ENCODE measurements around the gene MPRIP. TPM values are rescaled to one million over a fixed set of nuclear protein-coding genes. Genes with fewer than 3 reads are reported as not detected.
"Not testable (repeated sequence)": the region's sequence is repeated elsewhere in the genome, so short reads cannot be mapped to it uniquely, and the experiment has no call there.

Gene MPRIP
- total and polyA plus RNA-seq, 8 donors: 80.2 to 518 (median 190) TPM

DNA sequence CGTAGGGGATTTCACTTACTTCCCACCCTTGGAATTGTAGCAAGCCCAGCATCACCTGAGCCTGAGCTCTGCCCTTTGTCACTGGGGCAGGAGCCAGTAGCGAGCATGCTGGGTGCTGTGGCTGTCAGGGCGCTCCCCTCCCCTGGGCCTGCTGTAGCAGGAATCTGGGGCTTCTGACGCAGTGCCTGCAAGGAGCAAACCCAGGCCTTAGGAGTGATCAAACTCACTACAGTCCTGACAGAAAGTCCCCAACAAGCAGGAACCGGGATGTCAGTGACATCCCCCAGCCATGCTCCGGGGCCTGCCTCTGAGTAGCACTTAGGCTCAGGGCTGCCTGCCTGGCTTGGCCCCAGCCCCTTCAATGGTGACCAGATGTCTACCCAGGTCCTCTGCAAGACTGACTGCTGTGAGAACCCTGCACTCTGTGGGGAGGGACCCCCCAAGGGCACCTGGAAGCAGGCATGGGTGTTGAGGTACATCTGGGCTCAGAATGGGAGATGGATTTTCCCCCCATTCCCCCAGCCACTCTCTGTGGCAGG lies 140.4 kb downstream of the MPRIP start:
- peak overlapping the region in 1 of 5 donors; percentile 14 for H3K27ac ChIP-seq
- 83 to 98% (median 95%) methylated on average over 1 to 6 of the region's 6 CpGs for WGBS, 5 donors
- no peaks in the 10 kb centered on the region for H3K27me3 ChIP-seq
- DNase-seq: no peak
- no peaks in the 10 kb centered on the region for H3K9me3 ChIP-seq
- TF ChIP-seq POLR2AphosphoS5 (IDR thresholded peaks at IDR 0.05) (no peak), POLR2A (IDR thresholded peaks at IDR 0.05) (no peak), EP300 (IDR thresholded peaks at IDR 0.05) (no peak)
- TF ChIP-seq, protein P1, sequence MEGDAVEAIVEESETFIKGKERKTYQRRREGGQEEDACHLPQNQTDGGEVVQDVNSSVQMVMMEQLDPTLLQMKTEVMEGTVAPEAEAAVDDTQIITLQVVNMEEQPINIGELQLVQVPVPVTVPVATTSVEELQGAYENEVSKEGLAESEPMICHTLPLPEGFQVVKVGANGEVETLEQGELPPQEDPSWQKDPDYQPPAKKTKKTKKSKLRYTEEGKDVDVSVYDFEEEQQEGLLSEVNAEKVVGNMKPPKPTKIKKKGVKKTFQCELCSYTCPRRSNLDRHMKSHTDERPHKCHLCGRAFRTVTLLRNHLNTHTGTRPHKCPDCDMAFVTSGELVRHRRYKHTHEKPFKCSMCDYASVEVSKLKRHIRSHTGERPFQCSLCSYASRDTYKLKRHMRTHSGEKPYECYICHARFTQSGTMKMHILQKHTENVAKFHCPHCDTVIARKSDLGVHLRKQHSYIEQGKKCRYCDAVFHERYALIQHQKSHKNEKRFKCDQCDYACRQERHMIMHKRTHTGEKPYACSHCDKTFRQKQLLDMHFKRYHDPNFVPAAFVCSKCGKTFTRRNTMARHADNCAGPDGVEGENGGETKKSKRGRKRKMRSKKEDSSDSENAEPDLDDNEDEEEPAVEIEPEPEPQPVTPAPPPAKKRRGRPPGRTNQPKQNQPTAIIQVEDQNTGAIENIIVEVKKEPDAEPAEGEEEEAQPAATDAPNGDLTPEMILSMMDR (IDR thresholded peaks at IDR 0.05): no peak
- peaks cover 53 to 95% (median 83%) of the 10 kb centered on the region in 4 donors for H3K36me3 ChIP-seq
- H3K4me1 ChIP-seq: peaks cover 8 to 37% (median 30%) of the 10 kb centered on the region in 4 donors
- no peak overlapping the region for H3K4me3 ChIP-seq
- intact Hi-C loops (cut with DNase I; ENCODE audit: low total_unique reads): no loop called here

DNA sequence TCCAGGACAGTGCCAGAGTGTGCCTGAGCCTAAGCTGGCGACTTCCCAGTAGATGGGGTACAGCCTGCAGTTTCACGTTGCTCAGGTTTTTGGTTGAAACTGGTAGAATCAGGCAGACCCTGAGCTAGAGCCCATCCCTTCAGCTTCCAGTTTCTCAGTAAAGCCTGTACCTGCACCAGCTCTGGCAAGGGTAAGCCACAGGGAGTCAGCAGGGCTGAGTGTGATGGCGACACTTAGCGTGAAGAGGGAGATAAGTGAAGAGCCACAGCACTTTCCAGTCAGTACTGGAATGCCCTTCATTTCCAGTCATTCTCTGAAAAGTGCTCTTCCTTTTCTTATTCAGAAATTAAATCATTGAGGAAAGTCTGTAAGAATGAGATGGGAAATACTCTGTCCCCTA lies 141.5 kb downstream of the MPRIP start:
- intact Hi-C loops (cut with DNase I; ENCODE audit: low total_unique reads): no loop called here
- H3K36me3 ChIP-seq: peaks cover 43 to 95% (median 83%) of the 10 kb centered on the region in 4 donors

DNA sequence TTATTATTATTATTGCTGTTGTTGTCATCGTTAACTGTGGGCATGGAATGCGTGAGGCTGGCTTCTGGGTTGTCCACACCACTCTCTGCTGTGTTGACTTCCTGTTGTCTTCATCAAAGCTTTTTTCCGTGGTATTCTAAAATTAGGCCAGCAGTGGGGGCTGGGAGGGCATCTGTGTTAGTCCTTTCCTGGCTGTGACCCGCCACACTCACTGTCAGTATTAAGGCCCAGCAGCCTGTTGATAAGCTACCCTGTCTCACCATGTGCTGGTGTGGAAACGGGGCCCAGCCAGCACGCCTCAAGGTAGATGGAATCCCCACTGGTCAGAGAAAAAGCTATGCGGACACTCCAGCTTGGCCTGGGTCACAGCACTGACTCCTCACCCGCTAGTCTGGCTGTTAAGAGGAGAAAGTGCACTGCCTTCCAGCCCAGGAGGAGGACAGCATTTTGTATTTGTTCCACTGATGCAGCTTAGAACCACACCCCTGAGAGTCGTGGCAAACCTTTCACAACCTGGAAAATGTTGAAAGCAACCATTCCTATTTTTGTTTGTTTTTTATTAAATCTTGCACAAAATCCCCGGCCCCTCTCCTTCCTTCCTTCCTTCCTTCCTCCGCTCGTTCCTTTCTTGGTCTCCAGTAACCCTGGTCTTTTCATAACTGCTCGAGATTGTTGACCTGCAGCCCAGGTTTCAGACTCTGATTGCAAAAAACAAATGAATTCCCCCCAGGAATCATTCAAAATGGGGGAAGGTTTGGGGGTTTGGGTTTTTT lies 142.9 kb downstream of the MPRIP start:
- H3K27ac ChIP-seq: peak overlapping the region in 3 of 5 donors; percentile 17 to 42 (median 31)
- H3K9me3 ChIP-seq; H3K4me3 ChIP-seq; H3K27me3 ChIP-seq; DNase-seq; intact Hi-C loops (cut with DNase I; ENCODE audit: low total_unique reads): not testable (repeated sequence)
- 62 to 72% (median 65%) methylated on average over 13 of the region's 13 CpGs for WGBS, 5 donors
- peaks cover 16 to 45% (median 35%) of the 10 kb centered on the region in 4 donors for H3K4me1 ChIP-seq
- peaks cover 29 to 93% (median 81%) of the 10 kb centered on the region in 4 donors for H3K36me3 ChIP-seq

More for the DNA sequence above, 141.5 kb downstream of the MPRIP start:
- 85 to 94% (median 90%) methylated on average over 4 of the region's 4 CpGs for WGBS, 5 donors
- H3K9me3 ChIP-seq: no peaks in the 10 kb centered on the region
- no peak for DNase-seq
- H3K27ac ChIP-seq: peak overlapping the region in 1 of 5 donors; percentile 4
- TF ChIP-seq, protein P1 (IDR thresholded peaks at IDR 0.05): no peak
- TF ChIP-seq POLR2A (IDR thresholded peaks at IDR 0.05) (no peak), EP300 (IDR thresholded peaks at IDR 0.05) (no peak), POLR2AphosphoS5 (IDR thresholded peaks at IDR 0.05) (no peak)
- H3K4me3 ChIP-seq: no peak overlapping the region
- no peaks in the 10 kb centered on the region for H3K27me3 ChIP-seq
- H3K4me1 ChIP-seq: peaks cover 8 to 37% (median 30%) of the 10 kb centered on the region in 4 donors

DNA sequence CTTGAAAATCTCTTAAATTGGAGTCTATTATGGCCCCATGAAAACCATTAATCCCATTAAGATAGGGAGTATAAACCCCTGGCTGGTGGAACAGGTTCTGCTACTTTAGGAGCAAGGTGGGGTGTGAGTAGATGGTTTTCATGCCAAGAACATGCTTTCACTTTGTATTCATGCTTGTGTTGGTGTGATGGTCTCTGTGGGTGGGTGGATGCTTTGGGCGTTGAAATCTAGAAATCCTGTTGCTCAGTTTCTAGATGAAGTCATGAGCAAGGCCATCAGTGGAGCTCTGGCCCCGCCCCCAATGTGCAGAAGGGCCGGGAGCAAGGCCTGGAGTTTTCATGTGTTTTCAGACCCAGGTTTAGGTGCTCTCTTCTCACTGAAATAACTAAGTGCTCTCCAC lies 143.8 kb downstream of the MPRIP start:
- no peaks in the 10 kb centered on the region for H3K9me3 ChIP-seq
- intact Hi-C loops (cut with DNase I; ENCODE audit: low total_unique reads): no loop called here
- peak overlapping the region in 3 of 5 donors; percentile 11 to 42 (median 31) for H3K27ac ChIP-seq
- WGBS, 5 donors: 16 to 39% (median 32%) methylated on average over 3 of the region's 3 CpGs
- H3K4me3 ChIP-seq: no peak overlapping the region
- peak in 1 of 3 donors; percentile 28 for TF ChIP-seq POLR2AphosphoS5 (IDR thresholded peaks at IDR 0.05)
- TF ChIP-seq, protein P1 (IDR thresholded peaks at IDR 0.05): no peak
- peak; percentile 29 to 88 for DNase-seq
- H3K4me1 ChIP-seq: peaks cover 22 to 53% (median 40%) of the 10 kb centered on the region in 4 donors
- H3K27me3 ChIP-seq: no peaks in the 10 kb centered on the region
- peaks cover 20 to 84% (median 73%) of the 10 kb centered on the region in 4 donors for H3K36me3 ChIP-seq
